Upper lobe of left lung (tissue), 6 donors: ENCODE measurements around the gene ZCCHC7. TPM values are rescaled to one million over a fixed set of nuclear protein-coding genes. Genes with fewer than 3 reads are reported as not detected.
A peak's percentile ranks its signal among the peaks of the same experiment; 100 is the strongest.

ENCODE experiments used
- ATAC-seq, 2 donors: fragments of 200-7000 bp; cut with Tn5 transposase; one replicate each; pipeline ENCODE4 v1.9.1; 2022; ENCODE audit warnings: mild to moderate bottlenecking in 2 of 2, moderate library complexity in 2 of 2; ENCODE audit not compliant: low FRiP score in 2 of 2
- DNase-seq, 2 donors: peaks; one replicate each; pipeline ENCODE4 v3.0.0-alpha.2; 2019 to 2020
- H3K27ac ChIP-seq, 4 donors: fragments of 200-600 bp; sonication (generic); one replicate each; pipeline ENCODE4 v1.5.1; 2016 to 2019
- H3K27me3 ChIP-seq, 4 donors: fragments of 200-600 bp; sonication (generic); one replicate each; pipeline ENCODE4 v1.5.1; 2017 to 2019
- H3K36me3 ChIP-seq, 4 donors: fragments of 200-600 bp; sonication (generic); one replicate each; pipeline ENCODE4 v1.5.1; 2016 to 2019
- H3K4me1 ChIP-seq, 4 donors: fragments of 200-600 bp; sonication (generic); one replicate each; pipeline ENCODE4 v1.5.1; 2018 to 2019
- H3K4me3 ChIP-seq, 4 donors: fragments of 200-600 bp; sonication (generic); one replicate each; pipeline ENCODE4 v1.5.1; 2017 to 2019; ENCODE audit warnings: mild to moderate bottlenecking in 2 of 4, moderate library complexity in 1 of 4
- H3K9me3 ChIP-seq, 4 donors: fragments of 200-600 bp; sonication (generic); one replicate each; pipeline ENCODE4 v1.5.1; 2018 to 2019
- CTCF ChIP-seq, 6 experiments: fragments of 450-650 bp in 4 of 6; fragments of 200-600 bp in 2 of 6; sonication (generic) in 2 of 6; IDR thresholded peaks; one replicate each; pipeline ENCODE4 v1.5.1; 2016 to 2019; ENCODE audit warnings: antibody characterized with exemption in 6 of 6
- EP300 ChIP-seq, 4 donors: sonication (generic); formaldehyde crosslinking; IDR thresholded peaks; one replicate each; pipeline ENCODE4 v1.5.1; 2017; ENCODE audit warnings: antibody characterized with exemption in 4 of 4, control low read depth in 2 of 4
- POLR2A ChIP-seq, 4 donors: fragments of 450-650 bp; IDR thresholded peaks; one replicate each; pipeline ENCODE4 v1.5.1; 2016 to 2017; ENCODE audit warnings: antibody characterized with exemption in 4 of 4, mild to moderate bottlenecking in 2 of 4
- POLR2AphosphoS5 ChIP-seq, 2 donors: sonication (generic); formaldehyde crosslinking; IDR thresholded peaks; one replicate each; pipeline ENCODE4 v1.5.1; 2017; ENCODE audit warnings: antibody characterized with exemption in 2 of 2
- WGBS, 2 donors: methylation state at CpG; one replicate each; pipeline ENCODE4 v1.1.5; 2017 to 2018; 5-methylcytosine and 5-hydroxymethylcytosine counted together
- total RNA-seq, 6 donors: library from RNA; depleted of rRNA in 4 of 6; stranded (reverse); fragments of >200 nt in 4 of 6; gene quantifications; one replicate each; pipeline versions ENCODE4 v1.1.0 to v1.2.1, GENCODE V29; 2016 to 2021
- donor health status: DM: no; HTN: no; CAD: no; lungs with moderate emphysema.
- donor health status: DM: no; HTN: yes; CAD: no; lungs with severe emphysema.

Gene ZCCHC7
- total RNA-seq, 6 donors from 2014 or later = 11.1 to 44.0 (median 18.7) TPM

GRCh38 chr9:37121881-37122280 is 1.5 kb downstream of the ZCCHC7 start:
- Histone ChIP-seq H3K4me3 (peak overlapping the region in 1 of 4 donors; percentile 96), H3K9me3 (peaks cover 0 to 5% (median 0%) of the 10 kb centered on the region in 4 donors)
- no peak for ATAC-seq

GRCh38 chr9:37126214-37126788 is 5.9 kb downstream of the ZCCHC7 start:
- peaks cover 0 to 17% (median 7%) of the 10 kb centered on the region in 4 donors for H3K36me3 ChIP-seq
- peaks cover 5 to 19% (median 12%) of the 10 kb centered on the region in 4 donors for H3K4me1 ChIP-seq
- DNase-seq (no peak), ATAC-seq (no peak)
- H3K4me3 ChIP-seq = no peak overlapping the region
- no peaks in the 10 kb centered on the region for H3K9me3 ChIP-seq
- 90 to 92% methylated on average over 6 of the region's 6 CpGs for WGBS, 2 donors
- no peak overlapping the region for H3K27ac ChIP-seq
- H3K27me3 ChIP-seq = no peaks in the 10 kb centered on the region
- no peak for TF ChIP-seq CTCF (IDR thresholded peaks at IDR 0.05)

More at GRCh38 chr9:37121881-37122280, 1.5 kb downstream of the ZCCHC7 start:
- Histone ChIP-seq H3K27ac (no peak overlapping the region), H3K36me3 (peaks cover 0 to 6% (median 2%) of the 10 kb centered on the region in 4 donors), H3K4me1 (peaks cover 8 to 26% (median 15%) of the 10 kb centered on the region in 4 donors), H3K27me3 (no peaks in the 10 kb centered on the region)
- no peak for DNase-seq
- 87% methylated on average over 4 of the region's 4 CpGs for WGBS, 2 donors
- TF ChIP-seq EP300 (IDR thresholded peaks at IDR 0.05) (no peak), CTCF (IDR thresholded peaks at IDR 0.05) (no peak), POLR2A (IDR thresholded peaks at IDR 0.05) (no peak), POLR2AphosphoS5 (IDR thresholded peaks at IDR 0.05) (no peak)

GRCh38 chr9:37127018-37127417 is 6.6 kb downstream of the ZCCHC7 start:
- Histone ChIP-seq H3K4me3 (no peak overlapping the region), H3K9me3 (no peaks in the 10 kb centered on the region), H3K4me1 (peaks cover 0 to 13% (median 6%) of the 10 kb centered on the region in 4 donors), H3K27ac (no peak overlapping the region), H3K27me3 (no peaks in the 10 kb centered on the region), H3K36me3 (peaks cover 0 to 20% (median 7%) of the 10 kb centered on the region in 4 donors)
- no peak for DNase-seq
- WGBS, 2 donors = 87 to 97% methylated on average over 3 of the region's 3 CpGs
- ATAC-seq = no peak
- TF ChIP-seq EP300 (IDR thresholded peaks at IDR 0.05) = no peak
- TF ChIP-seq POLR2A (IDR thresholded peaks at IDR 0.05) = no peak
- no peak for TF ChIP-seq CTCF (IDR thresholded peaks at IDR 0.05)
- TF ChIP-seq POLR2AphosphoS5 (IDR thresholded peaks at IDR 0.05) = no peak

- peaks cover 0 to 5% (median 0%) of the 10 kb centered on the region in 4 donors for H3K4me1 ChIP-seq
- no peak for ATAC-seq
- H3K4me3 ChIP-seq = no peak overlapping the region
- no peak for DNase-seq
- 96 to 97% methylated on average over 3 of the region's 3 CpGs for WGBS, 2 donors
- no peaks in the 10 kb centered on the region for H3K9me3 ChIP-seq
- TF ChIP-seq CTCF (IDR thresholded peaks at IDR 0.05) (no peak), POLR2AphosphoS5 (IDR thresholded peaks at IDR 0.05) (no peak), EP300 (IDR thresholded peaks at IDR 0.05) (no peak), POLR2A (IDR thresholded peaks at IDR 0.05) (no peak)
- H3K27me3 ChIP-seq = no peaks in the 10 kb centered on the region
- no peak overlapping the region for H3K27ac ChIP-seq
- peaks cover 0 to 27% (median 7%) of the 10 kb centered on the region in 4 donors for H3K36me3 ChIP-seq
These were observed 7.7 kb downstream of the ZCCHC7 start for GRCh38 chr9:37128051-37128450.

GRCh38 chr9:37134166-37134565 is 13.8 kb downstream of the ZCCHC7 start:
- Histone ChIP-seq H3K27ac (no peak overlapping the region), H3K36me3 (peaks cover 0 to 12% (median 0%) of the 10 kb centered on the region in 4 donors), H3K4me1 (no peaks in the 10 kb centered on the region), H3K27me3 (no peaks in the 10 kb centered on the region), H3K4me3 (no peak overlapping the region), H3K9me3 (no peaks in the 10 kb centered on the region)
- DNase-seq (no peak), ATAC-seq (no peak)
- WGBS, 2 donors = 98 to 100% methylated on average over 1 of the region's 1 CpG
- TF ChIP-seq EP300 (IDR thresholded peaks at IDR 0.05) = no peak
- no peak for TF ChIP-seq POLR2AphosphoS5 (IDR thresholded peaks at IDR 0.05)
- TF ChIP-seq CTCF (IDR thresholded peaks at IDR 0.05) = no peak
- TF ChIP-seq POLR2A (IDR thresholded peaks at IDR 0.05) = no peak
